MG63 (cell line): ENCODE data around the gene GRAMD4. TPM values are rescaled to one million over a fixed set of nuclear protein-coding genes. Genes with fewer than 3 reads are reported as not detected.
A peak's percentile ranks its signal among the peaks of the same experiment; 100 is the strongest.

Experiments used
- DNase-seq: peaks from one replicate; pipeline ENCODE4 v3.0.0-alpha.2; 2020
- H3K27me3 ChIP-seq: fragments of 250-450 bp; sonication (Bioruptor Pico); 2 replicates; pipeline ENCODE4 v1.5.1; 2020; ENCODE audit warnings: mild to moderate bottlenecking, moderate library complexity
- H3K36me3 ChIP-seq: fragments of 250-450 bp; sonication (Bioruptor Pico); 2 replicates; pipeline ENCODE4 v1.5.1; 2020; ENCODE audit warnings: mild to moderate bottlenecking, moderate library complexity
- H3K4me3 ChIP-seq: fragments of 250-450 bp; sonication (Bioruptor Pico); 2 replicates; pipeline ENCODE4 v1.5.1; 2020; ENCODE audit warnings: mild to moderate bottlenecking, moderate library complexity
- H3K9me3 ChIP-seq: fragments of 250-450 bp; sonication (Bioruptor Pico); 2 replicates; pipeline ENCODE4 v1.5.1; 2020; ENCODE audit warnings: mild to moderate bottlenecking, moderate library complexity
- total RNA-seq: library from RNA; depleted of rRNA; stranded (reverse); fragments of >200 nt; shearing (Covaris generic); gene quantifications from 2 replicates; pipeline ENCODE4 v1.2.3, GENCODE V29; 2014; ENCODE audit warnings: low replicate concordance

GRAMD4 gene
- total RNA-seq, 1 experiment from 2014 or later, result 10.8 TPM

GRCh38 chr22:46591930-46592329, 28.3 kb upstream of the GRAMD4 start:
- Histone ChIP-seq H3K9me3 (no peaks in the 10 kb centered on the region), H3K4me3 (no peak overlapping the region), H3K36me3 (no peaks in the 10 kb centered on the region), H3K27me3 (no peaks in the 10 kb centered on the region)
- DNase-seq, result no peak

DNA sequence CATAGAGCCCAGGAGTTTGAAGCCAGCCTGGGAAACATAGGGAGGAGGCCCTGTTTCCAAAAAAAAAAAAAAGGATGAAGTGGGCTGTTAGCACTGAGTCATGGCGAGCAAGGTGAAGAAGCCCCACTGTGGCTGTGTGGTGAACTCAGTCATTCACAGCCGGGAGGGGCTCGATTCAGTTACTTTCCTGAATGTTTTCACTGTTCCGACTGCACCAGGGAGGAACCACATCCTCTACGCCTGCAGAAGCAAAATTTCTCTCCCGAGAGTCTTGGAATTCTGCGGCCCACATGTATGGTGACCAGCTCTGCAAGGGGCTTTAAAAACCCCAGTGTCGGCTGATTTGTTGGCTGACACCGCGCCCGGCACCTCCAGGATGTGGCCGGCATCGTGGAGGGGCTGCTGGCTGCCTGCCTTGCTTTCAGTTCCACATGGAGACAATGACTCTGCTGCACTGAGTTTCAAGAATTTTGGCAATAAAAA, 27.8 kb upstream of the GRAMD4 start:
- H3K36me3 ChIP-seq, result no peaks in the 10 kb centered on the region
- DNase-seq, result peak; percentile 51
- no peaks in the 10 kb centered on the region for H3K27me3 ChIP-seq
- no peak overlapping the region for H3K4me3 ChIP-seq
- H3K9me3 ChIP-seq, result no peaks in the 10 kb centered on the region

GRCh38 chr22:46593211-46593681, 26.9 kb upstream of the GRAMD4 start:
- Histone ChIP-seq H3K9me3 (no peaks in the 10 kb centered on the region), H3K27me3 (no peaks in the 10 kb centered on the region), H3K36me3 (no peaks in the 10 kb centered on the region), H3K4me3 (no peak overlapping the region)
- DNase-seq, result no peak

DNA sequence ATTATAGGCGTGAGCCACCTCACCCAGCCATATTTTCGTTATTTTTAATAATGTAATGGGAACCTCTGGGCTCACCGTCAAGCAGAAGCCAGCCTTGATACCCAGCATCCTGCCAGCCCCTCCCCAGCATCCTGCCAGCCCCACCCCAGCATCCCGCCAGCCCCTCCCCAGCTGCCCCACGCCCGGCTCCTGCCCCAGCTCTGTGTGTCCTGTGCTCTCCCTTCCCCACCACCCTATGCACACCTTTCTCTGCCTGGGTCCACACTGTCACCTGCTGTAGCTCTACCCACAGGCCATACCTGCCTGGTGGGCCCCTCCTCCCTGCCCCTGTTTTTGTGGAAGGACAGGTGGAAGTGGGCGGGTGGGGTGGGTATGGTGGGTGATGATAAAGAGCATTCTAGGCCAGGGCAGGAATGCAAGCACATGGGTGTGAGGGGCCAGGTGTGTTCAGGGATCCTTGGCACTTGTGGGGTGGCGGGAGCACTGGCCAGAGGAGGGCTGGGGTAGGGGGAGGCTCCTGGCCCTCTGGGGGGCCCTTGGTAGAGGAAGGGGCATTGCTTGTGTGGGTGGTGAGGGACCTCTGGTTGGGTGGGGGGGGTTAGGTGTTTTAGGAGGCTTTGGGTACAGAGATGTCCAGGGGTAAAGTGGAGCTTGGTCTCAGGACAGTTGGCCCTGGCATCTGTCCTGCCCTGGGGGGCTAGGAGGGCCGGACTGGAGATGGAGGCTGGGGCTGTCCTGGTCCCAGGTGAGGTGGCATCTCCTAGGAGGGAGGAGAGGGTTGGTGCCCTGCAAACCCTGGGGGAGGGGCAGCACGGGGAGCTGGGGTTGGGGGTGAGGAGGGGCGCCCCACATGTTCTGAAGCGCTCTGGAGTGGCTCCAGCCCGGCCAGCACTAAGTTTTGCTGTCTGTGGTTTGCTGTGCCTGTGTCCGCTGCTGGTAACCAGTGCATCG, 25.9 kb upstream of the GRAMD4 start:
- H3K36me3 ChIP-seq, result no peaks in the 10 kb centered on the region
- no peak for DNase-seq
- no peaks in the 10 kb centered on the region for H3K9me3 ChIP-seq
- no peak overlapping the region for H3K4me3 ChIP-seq
- no peaks in the 10 kb centered on the region for H3K27me3 ChIP-seq

- Histone ChIP-seq H3K36me3 (no peaks in the 10 kb centered on the region), H3K27me3 (no peaks in the 10 kb centered on the region), H3K4me3 (no peak overlapping the region), H3K9me3 (no peaks in the 10 kb centered on the region)
- no peak for DNase-seq
Measured at GRCh38 chr22:46594947-46595298, 25.3 kb upstream of the GRAMD4 start.

DNA sequence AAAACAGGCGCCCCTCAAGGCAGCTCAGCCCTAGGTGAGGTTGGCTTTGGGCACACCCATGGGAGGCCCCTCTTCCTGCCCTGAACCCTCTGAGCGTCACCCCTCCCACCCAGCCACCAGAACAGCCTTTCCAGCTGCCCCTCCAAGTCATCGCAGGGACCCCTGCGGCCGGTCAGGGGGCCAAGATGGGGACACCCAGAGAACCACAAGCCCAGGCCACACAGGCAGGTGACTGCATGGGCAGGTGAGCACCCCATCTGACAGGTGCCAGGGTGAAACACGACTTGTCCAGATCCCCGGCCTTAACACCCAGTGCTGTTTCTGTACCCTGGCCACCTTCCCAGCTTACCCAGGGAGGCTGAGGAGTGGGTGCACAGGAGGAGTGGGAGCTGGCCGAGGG, 24.6 kb upstream of the GRAMD4 start:
- Histone ChIP-seq H3K9me3 (no peaks in the 10 kb centered on the region), H3K36me3 (no peaks in the 10 kb centered on the region), H3K4me3 (no peak overlapping the region), H3K27me3 (no peaks in the 10 kb centered on the region)
- DNase-seq, result no peak

DNA sequence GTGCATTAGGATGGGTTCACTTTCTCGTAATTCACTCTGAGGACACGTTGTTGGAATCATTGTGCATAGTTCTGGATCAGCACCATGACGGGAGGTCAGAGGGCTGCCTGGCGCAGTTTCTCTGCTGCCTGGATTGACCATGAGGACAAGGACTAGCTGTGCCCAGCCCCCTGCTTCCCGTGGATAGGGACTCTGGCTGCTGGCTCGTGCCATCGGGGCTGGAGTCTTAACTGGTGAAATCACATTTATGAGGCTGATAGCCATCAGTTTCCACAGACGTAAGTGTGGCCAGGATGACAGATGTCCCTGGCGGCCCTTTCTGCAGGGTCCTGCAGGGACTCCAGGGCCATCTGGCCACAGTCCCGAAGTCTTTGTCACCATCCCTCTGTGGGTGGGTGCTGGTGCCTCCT, 24.1 kb upstream of the GRAMD4 start:
- no peak for DNase-seq

GRCh38 chr22:46596819-46597218, 23.4 kb upstream of the GRAMD4 start:
- DNase-seq, result no peak
- Histone ChIP-seq H3K4me3 (no peak overlapping the region), H3K9me3 (no peaks in the 10 kb centered on the region), H3K36me3 (no peaks in the 10 kb centered on the region), H3K27me3 (no peaks in the 10 kb centered on the region)

More for the DNA sequence above, 24.1 kb upstream of the GRAMD4 start:
- H3K27me3 ChIP-seq, result no peaks in the 10 kb centered on the region
- H3K9me3 ChIP-seq, result no peaks in the 10 kb centered on the region
- no peak overlapping the region for H3K4me3 ChIP-seq
- H3K36me3 ChIP-seq, result no peaks in the 10 kb centered on the region

GRCh38 chr22:46598224-46598623, 22.0 kb upstream of the GRAMD4 start:
- Histone ChIP-seq H3K9me3 (no peaks in the 10 kb centered on the region), H3K27me3 (no peaks in the 10 kb centered on the region), H3K4me3 (no peak overlapping the region), H3K36me3 (no peaks in the 10 kb centered on the region)
- no peak for DNase-seq

DNA sequence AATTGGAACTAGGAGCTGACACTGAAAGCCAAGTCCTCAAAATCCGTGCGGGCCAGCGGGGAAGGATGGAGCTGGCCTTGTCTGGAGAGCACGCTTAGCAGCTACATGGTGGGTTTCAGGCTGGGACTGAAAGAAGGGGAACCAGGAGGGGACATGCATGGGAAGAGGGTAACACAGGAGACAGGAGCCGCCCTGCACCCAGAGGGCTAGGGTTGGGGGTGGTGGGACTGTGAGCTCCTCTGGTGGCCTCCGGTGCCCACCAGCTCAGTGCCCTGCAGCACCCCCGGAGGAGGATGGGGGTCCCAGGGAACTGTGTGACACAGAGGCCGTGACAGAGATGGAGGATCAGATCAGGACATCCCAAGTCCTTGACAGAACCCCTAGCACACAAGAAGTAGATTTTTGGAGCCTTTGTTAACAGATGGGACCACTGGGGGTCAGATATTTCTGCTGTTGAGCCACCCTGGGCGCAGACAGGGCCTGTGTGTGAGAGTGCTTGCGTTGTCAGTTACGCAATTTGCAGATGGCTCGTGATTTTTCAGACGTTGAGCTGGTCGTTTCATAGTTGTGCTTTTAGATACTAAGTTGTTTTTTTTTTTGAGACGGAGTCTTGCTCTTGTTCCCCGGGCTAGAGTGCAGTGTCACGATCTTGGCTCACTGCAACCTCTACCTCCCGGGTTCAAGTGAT, 21.3 kb upstream of the GRAMD4 start:
- Histone ChIP-seq H3K9me3 (no peaks in the 10 kb centered on the region), H3K4me3 (no peak overlapping the region), H3K27me3 (no peaks in the 10 kb centered on the region), H3K36me3 (no peaks in the 10 kb centered on the region)
- DNase-seq, result no peak

DNA sequence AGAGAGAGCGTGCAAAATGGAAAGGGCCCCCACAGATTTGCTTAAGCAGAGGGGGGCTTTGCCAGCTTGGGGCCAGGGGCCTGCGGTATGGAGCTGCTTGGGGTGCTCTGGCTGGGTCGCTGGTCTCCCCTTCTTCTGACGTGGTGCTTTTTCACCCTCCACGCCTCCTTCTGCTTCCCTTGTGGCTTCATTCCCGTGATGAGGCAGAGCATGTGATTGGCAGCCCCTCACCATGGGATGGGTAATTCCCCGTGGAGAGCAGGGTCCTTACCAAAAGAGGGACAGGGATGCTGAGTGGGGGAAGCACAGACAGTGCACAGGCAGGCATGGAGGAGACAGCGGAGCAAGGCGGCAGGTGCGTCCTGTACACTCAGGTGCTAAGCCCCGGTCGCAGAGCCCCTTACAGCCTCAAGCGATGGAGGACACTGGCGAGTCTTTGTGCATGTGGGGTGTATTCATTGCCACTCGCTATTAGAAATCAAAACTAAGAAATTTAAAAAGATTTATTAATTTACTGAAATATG, 19.9 kb upstream of the GRAMD4 start:
- Histone ChIP-seq H3K36me3 (no peaks in the 10 kb centered on the region), H3K4me3 (no peak overlapping the region), H3K9me3 (no peaks in the 10 kb centered on the region), H3K27me3 (no peaks in the 10 kb centered on the region)
- DNase-seq, result no peak

- Histone ChIP-seq H3K27me3 (no peaks in the 10 kb centered on the region), H3K4me3 (no peak overlapping the region), H3K9me3 (no peaks in the 10 kb centered on the region), H3K36me3 (no peaks in the 10 kb centered on the region)
- no peak for DNase-seq
Measured at GRCh38 chr22:46602025-46602424, 18.2 kb upstream of the GRAMD4 start.

GRCh38 chr22:46604306-46604690, 15.9 kb upstream of the GRAMD4 start:
- no peak overlapping the region for H3K4me3 ChIP-seq
- DNase-seq, result no peak

GRCh38 chr22:46605117-46605516, 15.1 kb upstream of the GRAMD4 start:
- no peaks in the 10 kb centered on the region for H3K9me3 ChIP-seq
- no peaks in the 10 kb centered on the region for H3K36me3 ChIP-seq
- no peak for DNase-seq
- no peaks in the 10 kb centered on the region for H3K27me3 ChIP-seq
- H3K4me3 ChIP-seq, result no peak overlapping the region

More at GRCh38 chr22:46604306-46604690, 15.9 kb upstream of the GRAMD4 start:
- H3K27me3 ChIP-seq, result no peaks in the 10 kb centered on the region
- H3K9me3 ChIP-seq, result no peaks in the 10 kb centered on the region
- H3K36me3 ChIP-seq, result no peaks in the 10 kb centered on the region

DNA sequence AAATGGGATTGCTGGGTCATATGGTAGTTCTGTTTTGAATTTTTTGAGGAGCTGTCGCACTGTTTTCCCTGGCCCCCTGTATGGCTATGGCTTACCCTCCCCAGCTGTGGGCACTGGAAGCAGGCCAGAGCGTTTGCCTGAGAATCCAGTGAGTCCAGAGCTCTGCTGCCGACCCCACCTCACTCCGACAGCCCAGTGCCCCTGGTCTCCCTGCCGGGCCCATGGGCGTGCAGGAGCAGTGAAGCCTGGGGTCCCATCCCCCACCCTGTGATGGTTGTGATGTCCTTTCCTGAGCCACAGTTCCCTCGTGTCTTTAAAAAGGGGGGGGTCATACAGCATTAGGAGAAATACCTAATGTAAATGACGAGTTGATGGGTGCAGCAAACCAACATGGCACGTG, 13.3 kb upstream of the GRAMD4 start:
- Histone ChIP-seq H3K9me3 (no peaks in the 10 kb centered on the region), H3K36me3 (no peaks in the 10 kb centered on the region), H3K27me3 (no peaks in the 10 kb centered on the region), H3K4me3 (no peak overlapping the region)
- no peak for DNase-seq

- no peak for DNase-seq
- H3K27me3 ChIP-seq, result no peaks in the 10 kb centered on the region
- H3K9me3 ChIP-seq, result no peaks in the 10 kb centered on the region
- no peaks in the 10 kb centered on the region for H3K36me3 ChIP-seq
- H3K4me3 ChIP-seq, result no peak overlapping the region
Measured at GRCh38 chr22:46607483-46608114, 12.6 kb upstream of the GRAMD4 start.

DNA sequence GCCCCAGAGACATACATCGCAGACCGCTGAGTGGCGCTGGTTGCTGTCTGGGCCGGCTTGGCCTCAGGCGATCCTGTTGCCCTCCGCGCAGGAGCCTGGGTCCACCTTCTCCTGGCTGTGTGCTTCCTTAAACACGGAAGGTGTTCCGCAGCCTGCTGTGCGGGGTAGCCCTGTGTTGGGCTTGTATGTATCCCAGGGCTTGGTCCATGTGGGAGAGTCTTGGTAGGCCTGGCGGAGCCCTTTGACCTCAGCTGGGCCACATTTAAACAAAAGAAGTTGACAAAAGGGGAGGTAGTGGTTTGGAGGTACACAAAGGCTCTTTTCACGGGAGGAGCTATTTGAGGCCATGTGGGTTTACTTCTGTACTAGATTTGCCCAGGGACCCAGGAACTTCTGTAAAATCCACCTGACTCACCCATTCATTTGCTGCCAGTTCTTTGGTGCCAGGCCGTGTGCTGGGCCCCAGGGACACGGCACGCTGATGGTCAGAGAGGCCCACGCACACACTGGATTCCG, 11.0 kb upstream of the GRAMD4 start:
- Histone ChIP-seq H3K27me3 (no peaks in the 10 kb centered on the region), H3K36me3 (no peaks in the 10 kb centered on the region), H3K4me3 (no peak overlapping the region), H3K9me3 (no peaks in the 10 kb centered on the region)
- no peak for DNase-seq
